Endothelial cell (in vitro differentiated cells): ENCODE measurements around the gene SNRPA. TPM values are rescaled to one million over a fixed set of nuclear protein-coding genes. Genes with fewer than 3 reads are reported as not detected.

ENCODE experiments used
- DNase-seq: peaks from one replicate; pipeline ENCODE4 v3.0.0; 2021; ENCODE audit warnings: low spot score
- H3K27ac Mint-ChIP-seq: one replicate; pipeline ENCODE4 v1.8.0; 2021; ENCODE audit warnings: mixed read lengths, inconsistent platforms; ENCODE audit not compliant: unreplicated experiment
- H3K27me3 Mint-ChIP-seq: one replicate; pipeline ENCODE4 v1.8.0; 2021; ENCODE audit warnings: mild to moderate bottlenecking, moderate library complexity, mixed read lengths, inconsistent platforms; ENCODE audit not compliant: unreplicated experiment
- H3K36me3 Mint-ChIP-seq: one replicate; pipeline ENCODE4 v1.8.0; 2021; ENCODE audit warnings: mild to moderate bottlenecking, low read depth, mixed read lengths, inconsistent platforms; ENCODE audit not compliant: unreplicated experiment
- H3K4me1 Mint-ChIP-seq: one replicate; pipeline ENCODE4 v1.8.0; 2021; ENCODE audit warnings: mild to moderate bottlenecking, mixed read lengths, inconsistent platforms; ENCODE audit not compliant: unreplicated experiment
- H3K4me3 Mint-ChIP-seq: one replicate; pipeline ENCODE4 v1.8.0; 2021; ENCODE audit warnings: mild to moderate bottlenecking, mixed read lengths, inconsistent platforms; ENCODE audit not compliant: unreplicated experiment
- H3K9me3 Mint-ChIP-seq: one replicate; pipeline ENCODE4 v1.8.0; 2021; ENCODE audit warnings: mixed read lengths, inconsistent platforms; ENCODE audit not compliant: unreplicated experiment
- total RNA-seq: library from RNA; stranded (reverse); fragmentation: NEBNext Ultra II Directional; extraction: Animal tissue kit (Norgen Biotek cat#: 25700); gene quantifications from one replicate; pipeline ENCODE4 v1.2.1, GENCODE V29; 2021; ENCODE audit not compliant: unreplicated experiment
- TF ChIP-seq, protein P1 (sequence below): fragments of 200-600 bp; sonication (generic); IDR thresholded peaks from one replicate; pipeline ENCODE4 v1.5.0; 2021; ENCODE audit warnings: antibody characterized with exemption; ENCODE audit not compliant: unreplicated experiment

The SNRPA gene
- total RNA-seq, 1 donor from 2014 or later: 101 TPM

DNA sequence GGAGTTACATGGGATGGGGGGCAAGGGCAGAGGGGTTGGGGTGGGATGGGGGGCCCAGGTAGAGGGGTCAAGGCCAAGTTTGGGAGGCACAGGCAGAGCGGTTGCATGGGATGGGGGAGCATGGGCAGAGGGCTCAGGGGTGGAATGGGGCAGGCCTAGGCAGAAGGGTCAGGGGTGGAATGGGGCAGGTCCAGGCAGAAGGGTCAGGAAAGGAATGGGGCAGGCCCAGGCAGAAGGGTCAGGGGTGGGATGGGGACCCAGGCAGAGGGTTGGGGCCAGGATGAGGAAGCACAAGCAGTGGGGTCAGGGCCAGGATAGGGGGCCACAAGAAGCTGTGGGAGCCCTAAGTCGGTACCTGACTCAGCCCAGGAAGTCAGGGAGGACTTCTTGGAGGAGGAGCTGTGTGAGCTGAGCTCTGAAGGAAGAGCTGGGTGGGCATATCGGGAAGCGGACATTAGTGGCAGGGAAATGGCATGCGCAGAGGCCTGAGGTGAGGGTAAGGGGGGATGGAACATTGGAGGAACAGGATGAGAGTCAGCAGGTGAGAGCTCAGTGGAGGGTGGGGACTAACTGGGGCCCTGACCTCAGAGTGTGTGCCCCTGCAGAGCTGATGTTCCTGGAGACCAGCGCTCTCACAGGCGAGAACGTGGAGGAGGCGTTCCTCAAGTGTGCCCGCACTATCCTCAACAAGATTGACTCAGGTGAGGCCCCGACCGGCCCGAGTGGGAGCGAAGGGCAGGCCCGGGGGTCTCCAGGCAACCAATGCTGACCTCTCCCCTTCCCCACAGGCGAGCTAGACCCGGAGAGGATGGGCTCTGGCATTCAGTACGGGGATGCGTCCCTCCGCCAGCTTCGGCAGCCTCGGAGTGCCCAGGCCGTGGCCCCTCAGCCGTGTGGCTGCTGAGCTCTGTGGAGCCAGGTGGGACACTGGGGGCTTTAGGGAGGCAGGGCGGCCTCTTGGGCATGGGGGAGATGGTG, 35.3 kb downstream of the SNRPA start:
- TF ChIP-seq, protein P1, sequence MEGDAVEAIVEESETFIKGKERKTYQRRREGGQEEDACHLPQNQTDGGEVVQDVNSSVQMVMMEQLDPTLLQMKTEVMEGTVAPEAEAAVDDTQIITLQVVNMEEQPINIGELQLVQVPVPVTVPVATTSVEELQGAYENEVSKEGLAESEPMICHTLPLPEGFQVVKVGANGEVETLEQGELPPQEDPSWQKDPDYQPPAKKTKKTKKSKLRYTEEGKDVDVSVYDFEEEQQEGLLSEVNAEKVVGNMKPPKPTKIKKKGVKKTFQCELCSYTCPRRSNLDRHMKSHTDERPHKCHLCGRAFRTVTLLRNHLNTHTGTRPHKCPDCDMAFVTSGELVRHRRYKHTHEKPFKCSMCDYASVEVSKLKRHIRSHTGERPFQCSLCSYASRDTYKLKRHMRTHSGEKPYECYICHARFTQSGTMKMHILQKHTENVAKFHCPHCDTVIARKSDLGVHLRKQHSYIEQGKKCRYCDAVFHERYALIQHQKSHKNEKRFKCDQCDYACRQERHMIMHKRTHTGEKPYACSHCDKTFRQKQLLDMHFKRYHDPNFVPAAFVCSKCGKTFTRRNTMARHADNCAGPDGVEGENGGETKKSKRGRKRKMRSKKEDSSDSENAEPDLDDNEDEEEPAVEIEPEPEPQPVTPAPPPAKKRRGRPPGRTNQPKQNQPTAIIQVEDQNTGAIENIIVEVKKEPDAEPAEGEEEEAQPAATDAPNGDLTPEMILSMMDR: no peak
- Mint-ChIP-seq H3K9me3 (no peaks in the 10 kb centered on the region), H3K27ac (no peak overlapping the region)

DNA sequence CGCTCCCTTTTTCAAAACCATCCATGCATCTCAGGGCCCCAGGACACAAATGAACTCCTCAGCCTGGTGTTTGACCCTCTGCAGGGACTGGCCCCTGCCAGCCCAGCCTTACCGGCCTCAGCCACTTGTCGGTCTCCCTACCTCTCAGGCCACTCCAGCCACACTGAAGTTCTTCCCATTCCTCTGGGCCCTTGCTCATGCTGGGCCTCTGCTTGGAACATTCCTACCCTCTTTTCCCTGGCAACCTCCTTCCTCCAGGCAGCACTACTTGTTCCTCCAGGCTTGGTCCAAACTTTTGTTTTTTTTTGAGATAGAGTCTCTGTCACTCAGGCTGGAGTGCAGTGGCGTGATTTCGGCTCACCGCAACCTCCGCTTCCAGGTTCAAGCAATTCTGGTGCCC, 40.3 kb downstream of the SNRPA start:
- DNase-seq: no peak
- peaks cover 11% of the 10 kb centered on the region for H3K27me3 Mint-ChIP-seq
- H3K4me3 Mint-ChIP-seq: peak overlapping the region; percentile 12
- no peak overlapping the region for H3K27ac Mint-ChIP-seq
- peaks cover 13% of the 10 kb centered on the region for H3K36me3 Mint-ChIP-seq
- TF ChIP-seq, protein P1: no peak
- no peaks in the 10 kb centered on the region for H3K9me3 Mint-ChIP-seq
- peaks cover 6% of the 10 kb centered on the region for H3K4me1 Mint-ChIP-seq

More for the DNA sequence above, 35.3 kb downstream of the SNRPA start:
- no peak for DNase-seq
- Mint-ChIP-seq H3K4me1 (peaks cover 6% of the 10 kb centered on the region), H3K4me3 (no peak overlapping the region), H3K36me3 (peaks cover 12% of the 10 kb centered on the region), H3K27me3 (peaks cover 21% of the 10 kb centered on the region)

DNA sequence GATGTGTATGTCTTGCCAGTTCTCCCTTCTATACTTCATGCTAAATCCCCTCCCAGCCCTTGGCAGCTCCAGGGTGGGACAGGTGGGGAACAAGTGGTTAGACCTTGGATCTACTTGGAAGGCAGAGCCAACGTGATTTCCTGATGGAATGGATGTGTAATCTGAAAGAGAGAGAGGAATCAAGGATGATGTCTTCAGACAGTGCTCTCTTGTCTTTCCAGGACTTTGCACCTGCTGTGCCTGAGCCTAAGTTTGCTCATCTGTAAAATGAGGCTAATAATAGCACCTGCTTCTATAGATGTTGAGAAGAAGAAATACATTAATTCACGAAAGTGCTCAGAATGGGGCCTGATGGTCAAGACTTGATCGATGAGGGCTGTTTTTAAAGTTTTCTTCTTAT, 41.0 kb downstream of the SNRPA start:
- Mint-ChIP-seq H3K36me3 (peaks cover 13% of the 10 kb centered on the region), H3K9me3 (no peaks in the 10 kb centered on the region), H3K27me3 (peaks cover 9% of the 10 kb centered on the region), H3K27ac (no peak overlapping the region), H3K4me3 (no peak overlapping the region), H3K4me1 (peaks cover 6% of the 10 kb centered on the region)
- DNase-seq: no peak
- TF ChIP-seq, protein P1: no peak

DNA sequence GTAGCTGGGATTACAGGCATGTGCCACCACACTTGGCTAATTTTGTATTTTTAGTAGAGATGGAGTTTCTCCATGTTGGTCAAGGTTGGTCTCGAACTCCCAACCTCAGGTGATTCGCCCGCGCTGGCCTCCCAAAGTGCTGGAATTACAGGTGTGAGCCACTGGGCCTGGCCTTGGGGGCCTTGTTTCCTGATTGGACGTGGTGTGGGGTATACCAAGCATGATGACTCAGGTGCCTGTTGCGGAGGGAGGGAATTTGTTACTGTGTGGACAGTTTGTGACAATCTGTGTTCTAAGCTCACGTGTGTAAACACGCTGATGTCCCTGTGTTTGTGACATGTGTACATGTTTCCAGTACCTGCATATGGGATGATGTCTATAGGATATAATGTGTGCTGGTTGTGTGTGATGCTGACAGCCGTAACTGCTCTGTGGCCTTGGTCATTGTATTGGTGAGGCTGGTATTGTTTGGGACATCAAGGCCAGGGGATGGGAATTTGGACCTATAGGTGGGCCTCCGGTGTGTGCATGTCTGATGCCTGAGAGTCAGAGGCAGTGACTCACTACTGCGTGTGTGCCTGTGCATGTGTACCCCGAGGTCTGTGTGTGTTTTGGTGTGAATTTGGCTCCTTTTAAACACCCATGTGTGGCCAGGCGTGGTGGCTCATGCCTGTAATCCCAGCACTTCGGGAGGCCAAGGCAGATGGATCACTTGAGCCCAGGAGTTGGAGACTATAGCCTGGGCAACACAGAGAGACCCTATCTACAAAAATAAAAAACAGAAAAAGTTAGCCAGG, 46.4 kb downstream of the SNRPA start:
- TF ChIP-seq, protein P1: no peak
- H3K27me3 Mint-ChIP-seq: peaks cover 9% of the 10 kb centered on the region
- peaks cover 17% of the 10 kb centered on the region for H3K36me3 Mint-ChIP-seq
- H3K4me1 Mint-ChIP-seq: peaks cover 26% of the 10 kb centered on the region
- no peak for DNase-seq
- H3K9me3 Mint-ChIP-seq: no peaks in the 10 kb centered on the region
- H3K4me3 Mint-ChIP-seq: peak overlapping the region; percentile 84
- peak overlapping the region; percentile 70 for H3K27ac Mint-ChIP-seq
